HG03097 (cell line): Measurements from ENCODE around the gene SLC25A27.
"Not testable (repeated sequence)": the region's sequence is repeated elsewhere in the genome, so short reads cannot be mapped to it uniquely, and the experiment has no call there.

Source experiments
- ATAC-seq: cut with Tn5 transposase; IDR thresholded peaks from one replicate; pipeline ENCODE4 v1.9.1; 2021; ENCODE audit not compliant: unreplicated experiment, low FRiP score

The SLC25A27 gene, protein sequence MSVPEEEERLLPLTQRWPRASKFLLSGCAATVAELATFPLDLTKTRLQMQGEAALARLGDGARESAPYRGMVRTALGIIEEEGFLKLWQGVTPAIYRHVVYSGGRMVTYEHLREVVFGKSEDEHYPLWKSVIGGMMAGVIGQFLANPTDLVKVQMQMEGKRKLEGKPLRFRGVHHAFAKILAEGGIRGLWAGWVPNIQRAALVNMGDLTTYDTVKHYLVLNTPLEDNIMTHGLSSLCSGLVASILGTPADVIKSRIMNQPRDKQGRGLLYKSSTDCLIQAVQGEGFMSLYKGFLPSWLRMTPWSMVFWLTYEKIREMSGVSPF

DNA sequence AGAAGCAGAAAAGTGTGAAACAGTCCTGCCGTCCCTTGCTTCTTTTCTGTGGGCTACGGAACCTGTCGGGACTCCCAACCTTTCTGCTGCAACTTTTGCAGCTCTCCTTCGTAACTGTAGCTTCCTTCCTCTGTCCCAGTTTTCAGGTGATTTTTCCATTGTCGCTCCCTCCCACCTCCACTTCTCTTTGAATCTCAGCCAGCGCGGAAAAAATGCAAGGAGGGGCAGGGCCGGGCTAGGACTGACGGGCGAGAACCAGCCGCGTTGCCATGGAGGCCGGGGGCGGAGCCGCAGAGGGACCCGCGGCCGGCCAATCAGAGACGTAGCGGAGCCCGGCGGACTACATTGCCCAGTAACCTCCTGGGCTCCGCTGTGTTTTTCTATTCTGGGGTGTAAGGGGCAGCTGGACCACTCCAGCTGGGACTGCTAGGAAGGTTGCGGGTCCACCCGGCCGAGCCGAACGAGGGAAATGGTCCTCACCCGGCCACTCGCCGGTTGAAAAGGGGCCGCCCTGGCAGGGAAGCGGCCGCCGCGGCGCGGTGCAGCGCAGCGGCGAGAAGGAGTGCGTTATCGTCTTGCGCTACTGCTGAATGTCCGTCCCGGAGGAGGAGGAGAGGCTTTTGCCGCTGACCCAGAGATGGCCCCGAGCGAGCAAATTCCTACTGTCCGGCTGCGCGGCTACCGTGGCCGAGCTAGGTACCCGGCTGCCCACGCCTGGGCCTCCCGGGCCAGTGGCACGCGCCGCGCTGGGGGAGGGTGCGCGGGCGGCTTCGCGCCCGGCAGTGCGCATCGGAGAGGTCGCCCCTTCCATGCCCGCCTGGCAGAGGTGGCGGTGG lies at the start of gene SLC25A27, which contains the start of gene CYP39A1:
Gene SLC25A27 (plus strand): TSS at position 373 of the 836 bp plus-strand sequence. CDS start 218 bp downstream, at position 591.
Gene CYP39A1 (minus strand): TSS at position 216 of the 836 bp plus-strand sequence. CDS start 236 bp downstream, outside the sequence.
- ATAC-seq: peak; percentile 100

DNA sequence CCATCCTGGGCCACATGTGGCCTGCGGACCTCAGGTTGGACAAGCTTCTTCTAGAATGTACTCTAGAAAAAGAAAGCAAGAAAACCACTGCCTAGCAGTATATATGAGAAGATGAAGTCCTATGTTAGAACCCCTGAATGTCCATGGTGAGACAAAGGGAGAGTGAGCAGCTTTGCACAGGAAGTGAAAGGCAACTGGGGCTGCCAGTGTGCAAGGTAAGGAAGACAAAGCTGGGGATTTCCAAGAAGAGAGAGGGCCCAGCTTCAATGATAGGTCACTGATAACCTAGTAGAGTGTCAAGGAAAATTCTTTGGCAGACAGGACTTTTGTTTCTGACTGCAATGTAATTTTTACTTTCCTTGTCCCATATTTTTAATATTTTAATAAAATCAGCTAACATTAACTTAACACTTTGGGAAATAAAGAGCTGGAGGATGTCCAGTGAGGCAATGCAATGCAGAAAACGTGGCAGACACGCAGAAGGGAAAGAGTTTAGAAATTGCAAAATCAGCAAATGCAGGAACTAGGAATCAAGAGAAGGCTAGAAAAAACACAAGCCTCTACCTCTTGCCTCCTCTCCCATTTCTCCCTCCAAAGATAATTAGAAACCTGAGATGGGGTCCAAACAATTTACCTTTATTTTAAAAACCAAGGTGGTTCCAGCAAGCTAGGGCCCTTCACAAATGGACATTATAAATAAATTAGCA lies 47.5 kb upstream of the SLC25A27 start:
- peak; percentile 56 for ATAC-seq

DNA sequence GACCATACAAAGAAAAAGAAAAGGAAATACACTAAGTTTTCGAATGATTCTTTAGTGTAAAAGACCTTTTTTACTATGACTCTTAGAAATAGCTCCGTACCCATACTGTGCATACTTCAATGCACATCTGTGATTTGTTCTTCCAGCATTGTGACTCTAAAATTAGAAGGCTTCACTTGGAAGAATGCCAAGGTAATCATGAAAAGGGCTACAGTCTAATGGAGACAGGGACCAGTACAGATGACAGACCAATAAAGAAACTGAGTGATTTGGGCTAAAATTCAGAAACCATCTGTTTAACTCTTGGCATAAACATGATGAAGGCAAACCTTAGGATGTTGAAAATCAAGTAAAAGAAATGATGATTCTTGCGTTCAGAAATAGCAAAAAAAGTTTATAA lies 46.4 kb upstream of the SLC25A27 start:
- no peak for ATAC-seq

DNA sequence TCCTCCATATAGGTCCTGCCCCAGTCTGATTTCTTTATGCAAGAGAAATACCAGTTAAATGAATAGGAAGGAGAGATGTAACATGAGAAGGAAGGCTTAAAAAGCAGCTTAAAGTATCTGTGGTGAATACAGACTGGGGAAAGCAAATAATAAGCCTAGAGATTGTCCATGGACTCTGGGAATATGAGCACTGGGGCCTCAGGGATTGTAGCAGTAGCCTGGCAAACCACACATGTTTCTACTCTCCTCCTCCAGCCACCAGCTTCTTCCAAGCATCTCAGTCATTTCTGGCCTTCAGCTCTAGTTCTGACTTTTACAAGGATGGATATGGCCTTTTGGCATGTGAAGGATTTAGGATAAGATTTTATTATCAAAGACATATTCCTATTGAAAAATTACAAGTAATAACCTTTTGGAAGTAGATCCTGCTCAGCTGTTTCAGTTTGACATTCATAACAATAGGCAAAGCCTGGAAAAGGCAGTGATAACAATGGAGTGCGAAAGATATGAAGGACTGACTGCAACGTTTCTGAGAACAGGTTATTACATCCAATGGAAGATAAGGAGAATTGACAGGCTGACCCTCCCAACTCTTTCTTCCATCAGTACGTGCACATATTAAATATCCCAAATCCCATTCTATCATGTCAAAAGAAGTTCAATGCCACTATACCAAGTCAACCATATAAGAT lies 41.8 kb upstream of the SLC25A27 start:
- ATAC-seq: no peak

DNA sequence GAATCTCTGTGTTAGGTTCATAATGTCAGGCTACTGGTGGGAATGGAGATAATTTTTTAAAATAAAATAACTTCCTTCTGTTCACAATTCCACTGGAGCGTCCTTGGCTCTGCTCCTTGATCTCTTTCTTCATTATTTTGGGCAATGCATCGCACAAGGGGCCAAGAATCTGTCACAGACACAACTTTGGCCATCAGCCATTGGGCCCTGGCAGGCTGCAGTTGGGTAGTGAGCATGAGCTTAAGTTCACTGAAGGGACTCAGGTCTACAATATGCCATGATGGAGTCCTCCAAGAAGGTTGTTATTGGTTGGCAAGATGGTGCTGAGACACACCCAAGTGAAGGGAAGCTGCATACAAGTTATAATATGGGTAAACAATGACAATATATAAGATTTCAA lies 40.1 kb upstream of the SLC25A27 start:
- no peak for ATAC-seq

DNA sequence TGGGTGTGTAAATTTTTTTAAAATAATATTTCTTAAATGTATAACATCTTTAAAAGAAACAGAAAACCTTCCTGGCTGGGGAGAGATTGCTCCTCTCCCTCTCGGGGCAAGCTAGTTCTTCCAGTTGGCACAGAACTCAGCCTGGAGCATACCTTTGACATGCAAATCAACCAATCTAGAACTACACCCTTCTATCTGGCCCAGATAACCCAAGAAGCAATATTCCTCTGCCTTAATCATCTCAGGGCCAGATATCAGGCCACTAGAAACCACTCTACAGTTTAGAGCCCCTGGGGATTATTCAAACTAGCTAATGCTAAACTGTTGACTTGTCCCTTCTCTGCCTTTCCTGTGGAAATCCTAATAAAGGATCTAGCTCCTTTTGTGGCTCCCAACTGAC lies 34.0 kb upstream of the SLC25A27 start:
- ATAC-seq: no peak

DNA sequence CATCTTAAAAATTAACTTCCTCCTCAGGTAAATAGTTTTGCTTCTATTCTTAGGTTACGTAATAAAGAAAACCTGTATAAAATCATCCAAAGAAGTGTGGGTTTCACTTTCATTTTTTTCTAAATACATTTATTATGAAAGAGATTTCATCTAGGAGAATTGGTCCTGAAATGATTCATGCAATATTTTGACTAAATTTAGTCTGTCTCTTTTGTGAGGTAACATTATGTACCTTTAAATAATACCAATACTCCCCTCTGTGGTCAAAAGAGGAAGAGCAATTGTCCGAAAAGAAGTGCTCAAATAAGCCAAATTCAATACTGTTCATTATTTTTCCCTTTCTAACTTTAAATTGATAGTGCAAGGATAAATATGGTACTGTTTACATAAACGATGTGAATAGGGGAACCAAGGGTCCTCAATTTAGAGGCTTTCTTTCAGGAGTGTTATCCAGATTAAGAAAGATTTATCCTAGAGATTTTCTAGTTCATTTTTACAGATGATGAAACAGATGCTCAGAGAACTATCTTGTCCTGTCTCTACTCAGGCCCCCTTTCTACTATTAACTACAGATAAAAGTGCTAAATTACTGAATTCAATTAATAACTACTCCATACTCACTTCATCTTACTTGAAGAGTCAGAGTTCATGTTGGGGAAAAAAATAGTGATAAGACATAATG lies 26.4 kb upstream of the SLC25A27 start:
- ATAC-seq: no peak

DNA sequence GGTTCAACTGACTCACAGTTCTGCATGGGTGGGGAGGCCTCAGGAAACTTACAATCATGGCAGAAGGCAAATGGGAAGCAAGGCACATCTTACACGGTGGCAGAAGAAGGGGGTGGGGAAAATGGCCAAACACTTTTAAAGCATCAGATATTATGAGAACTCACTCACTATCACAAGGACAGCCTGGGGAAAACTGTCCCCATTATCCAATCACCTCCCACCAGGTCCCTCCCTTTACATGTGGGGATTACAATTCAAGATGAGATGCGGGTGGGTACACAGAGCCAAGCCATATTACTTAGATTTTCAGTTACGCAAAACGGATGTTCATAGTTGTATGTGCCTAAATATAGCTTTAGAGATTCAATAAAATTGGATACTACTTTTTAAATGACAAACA lies 25.8 kb upstream of the SLC25A27 start:
- no peak for ATAC-seq

DNA sequence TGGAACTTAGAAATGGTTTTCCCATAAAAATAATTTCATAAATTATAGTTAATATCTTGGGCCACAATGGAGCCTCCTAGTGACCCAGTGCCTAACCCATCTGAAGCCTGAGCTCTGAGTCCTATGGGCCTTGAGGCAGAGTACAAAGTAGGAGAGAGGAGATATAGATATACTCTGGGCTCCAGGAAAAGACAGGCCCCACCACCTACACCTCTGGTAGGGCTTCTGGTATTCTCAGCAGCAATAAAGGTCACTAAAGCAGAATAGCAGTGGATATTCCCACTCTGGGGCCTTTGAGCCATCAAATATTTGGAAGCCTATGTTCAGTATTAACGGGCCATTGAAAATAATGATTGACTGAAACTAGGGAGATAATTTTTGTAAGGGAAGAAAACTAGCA lies 24.3 kb upstream of the SLC25A27 start:
- no peak for ATAC-seq

DNA sequence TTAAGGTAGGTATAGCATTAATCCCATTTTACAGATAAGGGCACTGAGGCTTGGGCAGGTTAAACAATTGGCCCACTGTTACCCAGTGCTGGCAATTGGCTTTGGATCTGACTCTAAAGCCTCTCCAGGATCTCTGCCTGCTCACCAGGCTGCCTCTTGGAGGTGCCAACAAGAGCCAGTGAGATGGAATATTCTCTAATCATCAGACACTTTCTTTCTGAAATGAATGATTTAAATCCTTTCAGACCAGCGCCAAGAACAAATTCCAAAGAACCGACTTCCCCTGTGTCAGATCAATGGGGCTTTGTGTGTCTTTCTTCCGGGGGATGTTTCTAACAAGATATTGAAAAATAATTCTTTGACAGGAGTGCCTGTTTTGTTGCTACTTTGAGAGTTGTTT lies 23.8 kb upstream of the SLC25A27 start:
- ATAC-seq: no peak

DNA sequence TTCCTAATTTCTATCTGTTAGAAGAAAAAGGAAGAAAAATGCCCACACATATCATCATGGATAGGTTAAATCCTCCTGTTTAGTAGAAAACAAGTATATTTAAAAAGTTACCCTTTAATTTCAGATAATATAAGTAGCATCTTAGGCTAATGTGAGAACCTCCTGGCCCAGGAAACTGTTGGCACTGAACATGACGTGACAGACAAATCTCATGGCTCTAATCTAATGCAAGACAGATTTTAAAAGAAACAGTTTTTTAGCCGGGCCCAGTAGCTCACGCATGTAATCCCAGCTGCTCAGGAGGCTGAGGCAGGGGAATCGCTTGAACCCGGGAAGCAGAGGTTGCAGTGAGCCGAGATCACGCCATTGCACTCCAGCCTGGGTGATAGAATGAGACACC lies 23.1 kb upstream of the SLC25A27 start:
- ATAC-seq: no peak

DNA sequence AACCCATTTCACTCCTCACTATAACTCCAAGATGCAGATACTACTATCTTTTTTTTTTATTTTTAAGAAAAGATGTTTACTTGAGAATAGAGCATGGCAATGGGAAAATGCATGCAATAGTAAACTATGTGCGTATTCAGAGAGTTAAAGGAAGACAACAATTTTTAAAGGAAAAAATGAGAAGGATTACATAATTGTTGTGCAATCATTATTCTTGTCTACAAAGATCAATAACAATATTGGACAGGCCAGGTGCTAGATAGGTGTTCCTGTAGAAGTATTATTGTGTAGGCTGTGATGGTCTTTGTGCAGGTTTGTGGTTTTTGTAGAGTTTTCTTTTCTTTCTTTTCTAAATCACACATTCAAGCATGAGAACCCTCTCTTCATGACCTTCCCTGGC lies 20.7 kb upstream of the SLC25A27 start:
- ATAC-seq: no peak

DNA sequence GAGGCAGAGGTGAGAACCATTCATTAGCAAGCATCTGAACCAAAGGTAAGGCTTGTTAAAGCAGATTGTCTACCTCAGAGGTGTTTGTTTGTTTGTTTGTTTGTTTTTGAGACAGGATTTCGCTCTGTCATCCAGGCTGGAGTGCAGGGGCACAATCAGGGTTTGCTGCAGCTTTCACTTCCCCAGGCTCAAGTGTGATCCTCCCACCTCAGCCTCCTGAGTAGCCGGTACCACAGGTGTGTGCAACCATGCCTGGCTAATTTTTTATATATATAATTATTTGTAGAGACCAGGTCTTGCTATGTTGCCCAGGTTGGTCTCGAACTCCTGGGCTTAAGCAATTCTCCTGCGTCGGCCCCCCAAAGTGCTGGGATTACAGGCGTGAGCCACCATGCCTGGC lies 17.3 kb upstream of the SLC25A27 start:
- no peak for ATAC-seq

DNA sequence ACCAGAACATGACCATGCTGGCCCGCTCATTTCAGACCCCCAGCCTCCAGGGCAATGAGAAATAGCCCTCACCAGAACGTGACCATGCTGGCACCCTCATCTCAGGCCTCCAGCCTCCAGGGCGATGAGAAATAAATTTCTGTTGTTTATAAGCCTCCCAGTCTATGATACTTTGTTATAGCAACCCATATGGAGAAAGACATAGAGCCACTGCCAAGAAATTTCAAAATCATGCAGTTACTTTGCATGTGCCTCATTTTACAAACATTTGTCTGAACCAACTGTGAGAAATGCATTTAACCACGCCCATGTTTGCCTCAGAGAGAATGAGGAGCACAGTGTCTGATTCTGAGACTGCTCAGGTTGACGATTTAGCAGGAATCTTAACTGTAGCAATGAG lies 15.6 kb upstream of the SLC25A27 start:
- ATAC-seq: no peak

DNA sequence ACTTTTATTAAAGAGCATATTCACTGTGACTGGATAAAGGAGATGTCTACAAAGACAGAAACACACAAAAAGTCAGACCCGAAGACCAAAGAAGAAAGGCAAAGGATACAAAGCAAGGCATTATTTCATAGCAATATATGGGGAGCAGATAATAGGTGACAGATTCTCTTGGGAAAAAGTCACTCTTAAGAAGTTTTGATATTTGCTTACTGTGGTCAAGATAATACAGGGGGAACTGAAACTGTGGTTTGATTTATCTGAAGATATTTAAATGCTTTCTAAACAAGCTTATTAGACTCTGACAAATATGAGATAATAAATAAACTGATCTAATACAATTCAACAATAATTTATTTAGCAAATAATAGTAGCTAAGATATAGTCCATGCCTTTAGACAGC lies 14.8 kb upstream of the SLC25A27 start:
- no peak for ATAC-seq

DNA sequence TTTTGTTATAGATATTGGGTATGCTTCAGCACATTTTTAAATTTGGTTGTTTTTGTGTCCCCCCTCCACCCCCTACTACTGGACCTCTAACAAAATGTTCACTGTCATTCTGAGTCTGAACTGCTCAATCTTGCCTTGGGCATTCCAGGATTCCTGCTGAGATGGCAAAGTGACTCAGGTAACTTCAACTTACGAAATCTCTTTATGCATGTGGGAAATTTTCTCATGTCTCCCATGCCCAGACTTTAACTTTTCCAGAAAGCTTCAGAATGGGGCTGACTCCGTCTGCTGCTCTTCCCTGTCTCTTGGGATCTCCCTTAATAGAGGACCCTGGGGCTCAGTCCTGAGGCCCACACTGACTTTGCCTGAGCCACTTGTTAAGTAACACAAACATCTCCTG lies 14.1 kb upstream of the SLC25A27 start:
- no peak for ATAC-seq

DNA sequence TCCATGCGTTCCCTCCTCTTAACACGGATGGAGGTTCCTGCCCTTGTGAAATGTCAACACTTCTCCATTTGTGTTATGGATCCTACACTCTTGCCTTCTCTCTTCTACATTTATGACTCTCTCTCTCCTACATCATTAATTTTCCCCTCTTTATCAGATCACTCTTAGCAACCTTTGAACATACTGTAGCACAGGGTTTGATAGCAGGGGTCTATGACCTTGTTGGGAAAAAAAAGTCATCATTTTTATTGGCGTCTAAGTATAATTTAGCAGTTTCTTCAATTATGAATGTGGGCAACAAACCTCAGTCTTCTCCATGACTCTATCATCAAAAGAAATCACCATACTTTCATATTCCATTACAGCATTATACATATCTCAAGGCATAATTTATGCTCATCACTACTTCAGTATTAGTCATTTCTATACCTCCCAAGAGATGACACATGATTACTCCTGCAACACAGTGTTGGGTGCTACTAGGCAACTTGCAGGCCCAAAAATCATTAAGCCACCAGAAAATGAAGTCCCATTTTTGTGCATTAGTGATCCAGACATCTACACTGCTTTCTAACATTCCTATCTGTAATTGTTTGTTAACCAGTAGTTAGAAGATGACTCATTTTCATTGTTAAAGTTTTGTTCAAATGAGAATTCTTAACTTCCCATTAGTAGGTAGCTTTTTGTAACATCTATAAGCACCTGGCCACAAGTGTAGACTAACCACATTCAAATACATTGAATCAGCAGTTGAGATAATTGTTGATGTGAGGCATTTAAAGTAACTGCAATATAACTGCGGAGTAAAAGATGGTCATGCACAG lies 9.6 kb upstream of the SLC25A27 start:
- no peak for ATAC-seq

DNA sequence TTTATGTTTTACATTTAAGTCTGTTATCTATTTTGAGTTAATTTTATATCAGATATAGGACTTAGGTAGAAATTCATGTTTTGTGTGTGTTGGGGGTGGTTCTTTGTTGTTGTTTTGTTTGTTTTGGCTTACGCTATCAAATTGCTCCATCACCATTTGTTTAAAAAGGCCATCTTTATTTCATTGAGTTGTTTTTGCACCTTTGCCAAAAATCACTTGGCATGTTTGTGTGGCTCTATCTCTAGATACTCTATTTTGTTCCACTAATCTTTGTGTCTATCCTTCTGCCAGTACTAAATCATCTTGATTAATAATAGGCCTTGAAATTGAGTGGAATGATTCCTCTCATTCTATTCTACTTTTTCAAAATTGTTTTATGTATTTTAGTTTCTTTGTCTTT lies 7.5 kb upstream of the SLC25A27 start:
- ATAC-seq: no peak

DNA sequence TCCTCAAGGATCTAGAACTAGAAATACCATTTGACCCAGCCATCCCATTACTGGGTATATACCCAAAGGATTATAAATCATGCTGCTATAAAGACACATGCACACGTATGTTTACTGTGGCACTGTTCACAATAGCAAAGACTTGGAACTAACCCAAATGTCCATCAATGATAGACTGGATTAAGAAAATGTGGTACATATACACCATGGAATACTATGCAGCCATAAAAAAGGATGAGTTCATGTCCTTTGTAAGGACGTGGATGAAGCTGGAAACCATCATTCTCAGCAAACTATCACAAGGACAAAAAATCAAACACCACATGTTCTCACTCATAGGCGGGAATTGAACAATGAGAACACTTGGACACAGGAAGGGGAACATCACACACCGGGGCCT lies 4.7 kb upstream of the SLC25A27 start:
- ATAC-seq: not testable (repeated sequence)
